ENCODE measurements around the gene UMODL1. TPM values are rescaled to one million over a fixed set of nuclear protein-coding genes. Genes with fewer than 3 reads are reported as not detected.

UMODL1 gene
- total RNA-seq, 1 donor from 2014 or later = 0.49 TPM

- Histone ChIP-seq H3K27me3 (peaks cover 30% of the 10 kb centered on the region), H3K9me3 (no peaks in the 10 kb centered on the region)
- DNase-seq = peak; percentile 74
Observed at GRCh38 chr21:42125571-42126544, 54.7 kb downstream of the UMODL1 start.

GRCh38 chr21:42127164-42128150, 56.3 kb downstream of the UMODL1 start:
- Histone ChIP-seq H3K4me3 (no peak overlapping the region), H3K9me3 (no peaks in the 10 kb centered on the region), H3K4me1 (peaks cover 6% of the 10 kb centered on the region), H3K27ac (no peak overlapping the region), H3K36me3 (no peaks in the 10 kb centered on the region), H3K27me3 (peaks cover 14% of the 10 kb centered on the region)
- intact Hi-C loops (cut with DNase I) = no loop called here
- ATAC-seq (no peak), DNase-seq (no peak)
- no peak for TF ChIP-seq CTCF (IDR thresholded peaks at IDR 0.05)

More at GRCh38 chr21:42125571-42126544, 54.7 kb downstream of the UMODL1 start:
- Histone ChIP-seq H3K36me3 (no peaks in the 10 kb centered on the region), H3K27ac (no peak overlapping the region), H3K4me3 (no peak overlapping the region), H3K4me1 (peaks cover 6% of the 10 kb centered on the region)
- intact Hi-C loops (cut with DNase I) = no loop called here
- TF ChIP-seq CTCF (IDR thresholded peaks at IDR 0.05) = peak; percentile 40
- peak; percentile 75 for ATAC-seq

- no peak for TF ChIP-seq CTCF (IDR thresholded peaks at IDR 0.05)
- no peak for ATAC-seq
- peaks cover 6% of the 10 kb centered on the region for H3K4me1 ChIP-seq
- DNase-seq = no peak
- no peaks in the 10 kb centered on the region for H3K36me3 ChIP-seq
- peaks cover 5% of the 10 kb centered on the region for H3K27me3 ChIP-seq
- no peaks in the 10 kb centered on the region for H3K9me3 ChIP-seq
- H3K27ac ChIP-seq = no peak overlapping the region
- intact Hi-C loops (cut with DNase I) = no loop called here
- no peak overlapping the region for H3K4me3 ChIP-seq
Observed at GRCh38 chr21:42129300-42130266, 58.5 kb downstream of the UMODL1 start.

GRCh38 chr21:42130441-42130840, 59.3 kb downstream of the UMODL1 start:
- intact Hi-C loops (cut with DNase I) = no loop called here
- no peak overlapping the region for H3K27ac ChIP-seq
- TF ChIP-seq CTCF (IDR thresholded peaks at IDR 0.05) = no peak
- DNase-seq (no peak), ATAC-seq (no peak)
- no peak overlapping the region for H3K4me3 ChIP-seq
- H3K27me3 ChIP-seq = peaks cover 4% of the 10 kb centered on the region
- no peaks in the 10 kb centered on the region for H3K36me3 ChIP-seq
- H3K9me3 ChIP-seq = no peaks in the 10 kb centered on the region
- peaks cover 2% of the 10 kb centered on the region for H3K4me1 ChIP-seq
